Measurements from ENCODE around the gene SELENOV.

The SELENOV gene

GRCh38 chr19:39470724-39471339 is 44.1 kb upstream of the SELENOV start:
- Histone ChIP-seq H3K4me1 (no peaks in the 10 kb centered on the region), H3K36me3 (peaks cover 89% of the 10 kb centered on the region), H3K27me3 (no peaks in the 10 kb centered on the region), H3K9me3 (no peaks in the 10 kb centered on the region), H3K4me3 (ENCODE audit: low read depth, low read length) (no peak overlapping the region)
- no peak for TF ChIP-seq CTCF (IDR thresholded peaks at IDR 0.05; ENCODE audit: low read depth, low read length)
- DNase-seq, result no peak

- Histone ChIP-seq H3K4me3 (ENCODE audit: low read depth, low read length) (no peak overlapping the region), H3K36me3 (peaks cover 85% of the 10 kb centered on the region)
- TF ChIP-seq CTCF (IDR thresholded peaks at IDR 0.05; ENCODE audit: low read depth, low read length), result no peak
Measured at GRCh38 chr19:39471756-39472536, 43.0 kb upstream of the SELENOV start.

GRCh38 chr19:39472746-39473442 is 42.0 kb upstream of the SELENOV start:
- H3K4me1 ChIP-seq, result no peaks in the 10 kb centered on the region
- DNase-seq, result no peak
- H3K4me3 ChIP-seq (ENCODE audit: low read depth, low read length), result no peak overlapping the region
- H3K36me3 ChIP-seq, result peaks cover 81% of the 10 kb centered on the region
- TF ChIP-seq CTCF (IDR thresholded peaks at IDR 0.05; ENCODE audit: low read depth, low read length), result no peak
- no peaks in the 10 kb centered on the region for H3K27me3 ChIP-seq
- no peaks in the 10 kb centered on the region for H3K9me3 ChIP-seq

More at GRCh38 chr19:39471756-39472536, 43.0 kb upstream of the SELENOV start:
- Histone ChIP-seq H3K9me3 (no peaks in the 10 kb centered on the region), H3K27me3 (no peaks in the 10 kb centered on the region), H3K4me1 (no peaks in the 10 kb centered on the region)
- no peak for DNase-seq

- no peaks in the 10 kb centered on the region for H3K27me3 ChIP-seq
- H3K9me3 ChIP-seq, result no peaks in the 10 kb centered on the region
- no peak for DNase-seq
- peaks cover 75% of the 10 kb centered on the region for H3K36me3 ChIP-seq
- H3K4me1 ChIP-seq, result no peaks in the 10 kb centered on the region
- no peak for TF ChIP-seq CTCF (IDR thresholded peaks at IDR 0.05; ENCODE audit: low read depth, low read length)
- no peak overlapping the region for H3K4me3 ChIP-seq (ENCODE audit: low read depth, low read length)
Measured at GRCh38 chr19:39473443-39473960, 41.4 kb upstream of the SELENOV start.

GRCh38 chr19:39474139-39474620 is 40.8 kb upstream of the SELENOV start:
- Histone ChIP-seq H3K4me1 (no peaks in the 10 kb centered on the region), H3K36me3 (peaks cover 68% of the 10 kb centered on the region), H3K27me3 (no peaks in the 10 kb centered on the region), H3K4me3 (ENCODE audit: low read depth, low read length) (no peak overlapping the region), H3K9me3 (no peaks in the 10 kb centered on the region)
- peak; percentile 90 for TF ChIP-seq CTCF (IDR thresholded peaks at IDR 0.05; ENCODE audit: low read depth, low read length)
- DNase-seq, result peak; percentile 86

Data from BE2C (cell line).